IMR-90 (cell line): ENCODE results near the gene CLDN14. TPM values are rescaled to one million over a fixed set of nuclear protein-coding genes. Genes with fewer than 3 reads are reported as not detected.

ENCODE experiments used
- ATAC-seq: fragments of 200-7000 bp; cut with Tn5 transposase; 2 replicates; pipeline ENCODE4 v1.9.1; 2020; ENCODE audit warnings: low read depth, mild to moderate bottlenecking, moderate library complexity
- BruUV-seq: library from RNA; stranded (reverse); fragments of 400-500 nt; replicated peaks from 2 replicates; lab custom pipeline; 2021; lab: Mats Ljungman, UMichigan
- CTCF ChIA-PET: fragments of 300-600 bp; formaldehyde crosslinking; extraction: SDS; loops from one replicate; lab custom pipeline; 2021; ENCODE audit warnings: antibody characterized with exemption; lab: Yijun Ruan, JAX
- POLR2A ChIA-PET: fragments of 300-600 bp; sonication (Branson Sonifier 250); formaldehyde crosslinking; loops from one replicate; lab custom pipeline; 2022; ENCODE audit warnings: antibody characterized with exemption; ENCODE audit not compliant: unreplicated experiment; lab: Charles Lee
- DNase-seq: peaks from one replicate; pipeline ENCODE4 v3.0.0; 2013
- H2AFZ ChIP-seq: replicated peaks from 2 replicates; pipeline ENCODE3; 2013; ENCODE audit warnings: low read length, mild to moderate bottlenecking; ENCODE audit not compliant: poor library complexity
- H2AK5ac ChIP-seq: 2 replicates; pipeline ENCODE4 v1.6.1; 2013; ENCODE audit warnings: low read depth, low read length, inconsistent platforms
- H2AK9ac ChIP-seq: replicated peaks from 2 replicates; pipeline ENCODE3; 2013; ENCODE audit warnings: mild to moderate bottlenecking, low read depth, low read length, moderate library complexity; ENCODE audit not compliant: poor library complexity
- H2BK120ac ChIP-seq: 2 replicates; pipeline ENCODE4 v1.6.1; 2013; ENCODE audit warnings: low read depth, low read length, inconsistent platforms
- H2BK15ac ChIP-seq: 3 replicates; pipeline ENCODE4 v1.6.1; 2013; ENCODE audit warnings: low read depth, low read length, inconsistent platforms
- H2BK20ac ChIP-seq: 2 replicates; pipeline ENCODE4 v1.6.1; 2013; ENCODE audit warnings: low read depth, mild to moderate bottlenecking, inconsistent platforms, low read length, moderate library complexity
- H2BK5ac ChIP-seq: 2 replicates; pipeline ENCODE4 v1.6.1; 2013; ENCODE audit warnings: mild to moderate bottlenecking, low read depth, low read length, inconsistent platforms; ENCODE audit not compliant: poor library complexity, severe bottlenecking
- H3K14ac ChIP-seq: replicated peaks from 2 replicates; pipeline ENCODE4 v1.6.1; 2013; ENCODE audit warnings: low read depth, low read length, inconsistent platforms
- H3K18ac ChIP-seq: 2 replicates; pipeline ENCODE4 v1.6.1; 2013; ENCODE audit warnings: low read depth, low read length, control low read depth
- H3K23ac ChIP-seq: 2 replicates; pipeline ENCODE4 v1.6.1; 2013; ENCODE audit warnings: low read depth, low read length, inconsistent platforms
- H3K27ac ChIP-seq: 2 replicates; pipeline ENCODE4 v1.5.1; 2013; ENCODE audit warnings: mild to moderate bottlenecking, control low read depth, low read length; ENCODE audit not compliant: insufficient read depth
- H3K27me3 ChIP-seq: 2 replicates; pipeline ENCODE4 v1.6.1; 2013; ENCODE audit warnings: low read length; ENCODE audit not compliant: control insufficient read depth, insufficient read depth
- H3K36me3 ChIP-seq: 2 replicates; pipeline ENCODE4 v1.6.1; 2013; ENCODE audit warnings: low read length, mixed read lengths; ENCODE audit not compliant: control insufficient read depth, insufficient read depth
- H3K4ac ChIP-seq: 2 replicates; pipeline ENCODE4 v1.6.1; 2013; ENCODE audit warnings: low read depth, low read length, inconsistent platforms
- H3K4me1 ChIP-seq: 2 replicates; pipeline ENCODE4 v1.6.1; 2013; ENCODE audit warnings: low read length, mixed read lengths; ENCODE audit not compliant: control insufficient read depth, insufficient read depth
- H3K4me2 ChIP-seq: 2 replicates; pipeline ENCODE4 v1.6.1; 2013; ENCODE audit warnings: low read depth, mild to moderate bottlenecking, control low read depth, low read length, moderate library complexity
- H3K4me3 ChIP-seq: 2 replicates; pipeline ENCODE4 v1.5.1; 2013; ENCODE audit warnings: low read depth, mild to moderate bottlenecking, control low read depth, low read length, moderate library complexity; ENCODE audit not compliant: insufficient read depth
- H3K56ac ChIP-seq: 2 replicates; pipeline ENCODE4 v1.6.1; 2013; ENCODE audit warnings: low read length, inconsistent platforms; ENCODE audit not compliant: insufficient read depth; ENCODE audit errors: extremely low read depth
- H3K79me1 ChIP-seq, 2 experiments: 2 replicates each; pipeline ENCODE4 v1.6.1; 2013; ENCODE audit warnings: low read length in 2 of 2, inconsistent platforms in 1 of 2, low read depth in 1 of 2
- H3K9ac ChIP-seq: 2 replicates; pipeline ENCODE4 v1.6.1; 2013; ENCODE audit warnings: low read depth, low read length, control low read depth
- H3K9me1 ChIP-seq: 2 replicates; pipeline ENCODE4 v1.6.1; 2013; ENCODE audit warnings: low read length, inconsistent platforms; ENCODE audit not compliant: insufficient read depth
- H3K9me3 ChIP-seq: 2 replicates; pipeline ENCODE4 v1.6.1; 2013; ENCODE audit warnings: low read length; ENCODE audit not compliant: control insufficient read depth, insufficient read depth
- H4K20me1 ChIP-seq: 2 replicates; pipeline ENCODE4 v1.6.1; 2013; ENCODE audit warnings: low read length, inconsistent platforms; ENCODE audit not compliant: insufficient read depth
- H4K5ac ChIP-seq: 2 replicates; pipeline ENCODE4 v1.6.1; 2013; ENCODE audit warnings: mild to moderate bottlenecking, low read depth, low read length, control low read depth
- H4K8ac ChIP-seq, 2 experiments: 2 replicates each; pipeline ENCODE4 v1.6.1; 2013; ENCODE audit warnings: low read depth in 2 of 2, low read length in 2 of 2, control low read depth in 1 of 2, inconsistent platforms in 1 of 2
- H4K91ac ChIP-seq: 2 replicates; pipeline ENCODE4 v1.6.1; 2013; ENCODE audit warnings: low read depth, low read length, inconsistent platforms; ENCODE audit not compliant: insufficient read depth
- BHLHE40 ChIP-seq: fragments of 150-350 bp; IDR thresholded peaks from 2 replicates; pipeline ENCODE4 v1.6.1; 2016; ENCODE audit warnings: mild to moderate bottlenecking, low read depth, low read length
- CEBPB ChIP-seq: IDR thresholded peaks from 2 replicates; pipeline ENCODE4 v1.6.1; 2012; ENCODE audit warnings: low read depth, low read length, improper control_type of control experiment
- CHD1 ChIP-seq: IDR thresholded peaks from 2 replicates; pipeline ENCODE4 v1.6.1; 2012; ENCODE audit warnings: low read depth, low read length, improper control_type of control experiment
- FOS ChIP-seq: fragments of 150-350 bp; IDR thresholded peaks from 2 replicates; pipeline ENCODE4 v1.6.1; 2016; ENCODE audit warnings: low read depth, low read length
- MAFK ChIP-seq: IDR thresholded peaks from 2 replicates; pipeline ENCODE4 v1.6.1; 2012; ENCODE audit warnings: low read depth, low read length, improper control_type of control experiment
- MAZ ChIP-seq: IDR thresholded peaks from 2 replicates; pipeline ENCODE4 v1.6.1; 2012; ENCODE audit warnings: low read depth, mild to moderate bottlenecking, low read length, improper control_type of control experiment, moderate library complexity, borderline replicate concordance
- MXI1 ChIP-seq: IDR thresholded peaks from 2 replicates; pipeline ENCODE4 v1.6.1; 2012; ENCODE audit warnings: low read depth, mild to moderate bottlenecking, low read length, moderate library complexity, borderline replicate concordance
- NFE2L2 ChIP-seq: fragments of 150-350 bp; IDR thresholded peaks from 2 replicates; pipeline ENCODE4 v1.6.1; 2016; ENCODE audit warnings: low read depth, mild to moderate bottlenecking, low read length
- POLR2A ChIP-seq: IDR thresholded peaks from 2 replicates; pipeline ENCODE4 v1.6.1; 2012; ENCODE audit warnings: mild to moderate bottlenecking, low read depth, low read length
- RAD21 ChIP-seq: IDR thresholded peaks from 2 replicates; pipeline ENCODE4 v1.6.1; 2012; ENCODE audit warnings: low read length, improper control_type of control experiment
- RCOR1 ChIP-seq: IDR thresholded peaks from 2 replicates; pipeline ENCODE4 v1.6.1; 2012; ENCODE audit warnings: mild to moderate bottlenecking, low read length, improper control_type of control experiment; ENCODE audit not compliant: insufficient replicate concordance
- RFX5 ChIP-seq: IDR thresholded peaks from 2 replicates; pipeline ENCODE4 v1.8.0; 2012; ENCODE audit warnings: low read depth, mild to moderate bottlenecking, low read length, moderate library complexity
- SMC3 ChIP-seq: fragments of 150-350 bp; IDR thresholded peaks from 2 replicates; pipeline ENCODE4 v1.6.1; 2016; ENCODE audit warnings: low read depth, mild to moderate bottlenecking, antibody characterized with exemption, low read length, moderate library complexity
- WGBS, 2 experiments: methylation state at CpG; one replicate each; pipeline versions ENCODE4 v1.1.5 to v1.1.7; 2013; ENCODE audit warnings: missing lambda C conversion rate in 2 of 2; ENCODE audit not compliant: insufficient read length in 1 of 2; ENCODE audit errors: extremely low coverage in 2 of 2; 5-methylcytosine and 5-hydroxymethylcytosine counted together
- dilution Hi-C: fragments of 300-500 bp; cut with HindIII; formaldehyde crosslinking; loops from one replicate; pipeline ENCODE4 v1.14.3; 2018; ENCODE audit warnings: low sequenced_read_pairs; ENCODE audit not compliant: unreplicated experiment
- in situ Hi-C: fragments of 300-500 bp; cut with MboI; formaldehyde crosslinking; loops from 3 replicates; pipeline ENCODE4 v1.14.3; 2019; ENCODE audit warnings: low sequenced_read_pairs, inconsistent platforms, mixed read lengths
- intact Hi-C: fragments of 100-400 bp; cut with micrococcal nuclease; formaldehyde crosslinking; loops from 2 replicates; pipeline ENCODE4 v1.10.0; 2022
- polyA plus RNA-seq, 3 experiments: library from polyadenylated mRNA; depleted of rRNA; stranded (reverse); fragments of >200 nt; gene quantifications; 2 replicates each; pipeline ENCODE4 v1.2.3, GENCODE V29; 2012; ENCODE audit warnings: low replicate concordance in 1 of 3
- total RNA-seq: library from RNA; depleted of rRNA; stranded (reverse); fragments of >200 nt; gene quantifications from 2 replicates; pipeline ENCODE4 v1.2.3, GENCODE V29; 2012
- TF ChIP-seq, protein P1 (sequence below): fragments of 150-350 bp; IDR thresholded peaks from 2 replicates; pipeline ENCODE4 v1.6.1; 2017; ENCODE audit warnings: mild to moderate bottlenecking, antibody characterized with exemption, low read length, low read depth
- TF ChIP-seq, protein P2 (sequence below): conservative IDR thresholded peaks from 2 replicates; pipeline ENCODE4 v1.5.1; 2012; ENCODE audit warnings: mild to moderate bottlenecking, low read depth, low read length, improper control_type of control experiment

Gene CLDN14
- total and polyA plus RNA-seq, 2 of the 4 experiments (the other 2 are of a cell fraction): not detected

DNA sequence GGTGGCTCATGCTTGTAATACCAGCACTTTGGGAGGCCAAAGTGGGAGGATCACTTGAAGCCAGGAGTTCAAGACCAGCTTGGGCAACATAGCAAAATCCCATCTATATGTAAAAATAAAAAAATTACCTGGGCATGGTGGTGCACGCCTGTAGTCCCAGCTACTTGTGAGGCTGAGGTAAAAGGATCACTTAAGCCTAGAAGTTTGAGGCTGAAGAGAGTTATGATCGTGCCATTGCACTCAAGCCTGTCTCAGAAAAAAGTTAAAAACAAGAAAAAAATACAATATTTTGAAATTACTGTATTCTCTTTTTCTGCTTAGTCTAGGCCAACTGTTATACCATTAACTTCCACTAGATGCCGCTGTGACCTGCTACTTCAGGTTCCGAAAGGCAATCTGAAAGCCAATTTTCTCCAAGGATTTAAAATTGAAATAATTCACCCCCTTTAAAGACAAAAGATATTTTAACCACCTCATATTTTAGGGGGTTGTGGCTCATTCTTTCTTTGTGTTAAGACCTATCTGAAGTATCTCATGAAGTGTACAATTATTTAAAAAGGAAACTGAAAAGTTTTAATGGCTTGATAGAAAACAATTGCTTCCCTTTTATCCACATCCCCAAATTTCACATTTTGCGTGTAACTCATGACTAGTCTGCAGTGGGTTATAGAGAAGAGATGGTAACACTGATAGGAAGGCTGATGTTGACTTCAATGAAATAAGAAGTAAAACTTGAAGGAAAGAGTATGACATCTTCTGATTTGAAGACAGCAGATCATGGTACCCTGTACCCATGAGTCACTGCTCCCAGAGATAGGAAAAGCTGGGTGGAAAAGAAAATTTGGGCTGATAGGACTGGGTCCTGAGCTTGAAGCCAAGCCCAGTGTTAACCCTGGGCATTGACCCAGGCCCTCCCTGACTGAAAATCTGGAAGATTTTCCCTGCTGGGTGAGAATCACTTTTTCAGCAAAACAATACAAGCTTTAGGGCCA lies 24.4 kb upstream of the CLDN14 start:
- Histone ChIP-seq H2BK20ac (no peak overlapping the region), H4K20me1 (no peaks in the 10 kb centered on the region), H2BK5ac (no peak overlapping the region), H4K5ac (no peak overlapping the region), H2AFZ (no peak overlapping the region), H2BK120ac (no peak overlapping the region), H2BK15ac (no peak overlapping the region), H3K4me2 (no peak overlapping the region), H3K27ac (no peak overlapping the region), H3K56ac (no peak overlapping the region), H3K4me3 (no peak overlapping the region), H2AK9ac (no peak overlapping the region), H4K8ac (no peak overlapping the region), H4K91ac (no peak overlapping the region), H3K27me3 (peaks cover 4% of the 10 kb centered on the region), H3K4ac (no peak overlapping the region), H3K18ac (no peak overlapping the region), H3K23ac (no peak overlapping the region), H3K9me3 (no peaks in the 10 kb centered on the region), H3K36me3 (no peaks in the 10 kb centered on the region), H2AK5ac (no peak overlapping the region), H3K14ac (no peak overlapping the region), H3K9me1 (no peaks in the 10 kb centered on the region), H3K9ac (no peak overlapping the region), H3K4me1 (no peaks in the 10 kb centered on the region), H3K79me1 (no peaks in the 10 kb centered on the region)
- ChIA-PET POLR2A (no interaction called here), CTCF (interaction anchor here (0.6 to 1.2 kb wide), 5 partner anchors 12 to 423 kb away, joined by 3 to 4 read pairs (median 3); no protein-coding TSS in a partner anchor)
- no CpG with 5 or more reads among the region's 5 CpGs for WGBS, 2 experiments
- intact Hi-C loops (loop anchor here (1.0 to 10.0 kb wide), 6 partner anchors 84 to 580 kb away; no protein-coding TSS in a partner anchor), dilution Hi-C loops (no loop called here), in situ Hi-C loops (loop anchor here (5.0 kb wide), 1 partner anchor 423 kb away; no protein-coding TSS in a partner anchor)
- ATAC-seq (peak; percentile 52; the same call in 1 of the 2 replicates), DNase-seq (peak; percentile 68)
- TF ChIP-seq, protein P1, sequence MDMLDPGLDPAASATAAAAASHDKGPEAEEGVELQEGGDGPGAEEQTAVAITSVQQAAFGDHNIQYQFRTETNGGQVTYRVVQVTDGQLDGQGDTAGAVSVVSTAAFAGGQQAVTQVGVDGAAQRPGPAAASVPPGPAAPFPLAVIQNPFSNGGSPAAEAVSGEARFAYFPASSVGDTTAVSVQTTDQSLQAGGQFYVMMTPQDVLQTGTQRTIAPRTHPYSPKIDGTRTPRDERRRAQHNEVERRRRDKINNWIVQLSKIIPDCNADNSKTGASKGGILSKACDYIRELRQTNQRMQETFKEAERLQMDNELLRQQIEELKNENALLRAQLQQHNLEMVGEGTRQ: no peak
- peak; percentile 90 for TF ChIP-seq RAD21
- no peak for TF ChIP-seq MAFK
- peak; percentile 85 for TF ChIP-seq SMC3
- TF ChIP-seq MXI1: no peak
- TF ChIP-seq BHLHE40: no peak
- TF ChIP-seq MAZ: no peak
- no peak for TF ChIP-seq FOS
- no peak for TF ChIP-seq CHD1
- no peak for TF ChIP-seq CEBPB
- TF ChIP-seq RFX5: no peak
- TF ChIP-seq POLR2A: no peak
- no peak for TF ChIP-seq RCOR1
- TF ChIP-seq, protein P2, sequence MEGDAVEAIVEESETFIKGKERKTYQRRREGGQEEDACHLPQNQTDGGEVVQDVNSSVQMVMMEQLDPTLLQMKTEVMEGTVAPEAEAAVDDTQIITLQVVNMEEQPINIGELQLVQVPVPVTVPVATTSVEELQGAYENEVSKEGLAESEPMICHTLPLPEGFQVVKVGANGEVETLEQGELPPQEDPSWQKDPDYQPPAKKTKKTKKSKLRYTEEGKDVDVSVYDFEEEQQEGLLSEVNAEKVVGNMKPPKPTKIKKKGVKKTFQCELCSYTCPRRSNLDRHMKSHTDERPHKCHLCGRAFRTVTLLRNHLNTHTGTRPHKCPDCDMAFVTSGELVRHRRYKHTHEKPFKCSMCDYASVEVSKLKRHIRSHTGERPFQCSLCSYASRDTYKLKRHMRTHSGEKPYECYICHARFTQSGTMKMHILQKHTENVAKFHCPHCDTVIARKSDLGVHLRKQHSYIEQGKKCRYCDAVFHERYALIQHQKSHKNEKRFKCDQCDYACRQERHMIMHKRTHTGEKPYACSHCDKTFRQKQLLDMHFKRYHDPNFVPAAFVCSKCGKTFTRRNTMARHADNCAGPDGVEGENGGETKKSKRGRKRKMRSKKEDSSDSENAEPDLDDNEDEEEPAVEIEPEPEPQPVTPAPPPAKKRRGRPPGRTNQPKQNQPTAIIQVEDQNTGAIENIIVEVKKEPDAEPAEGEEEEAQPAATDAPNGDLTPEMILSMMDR: peak; percentile 90
- TF ChIP-seq NFE2L2: no peak
- no TSS peak for BruUV-seq
